Fibroblast of peridontal ligament (primary cell): Measurements from ENCODE around the gene HACD2.

Source experiments
- DNase-seq: peaks from one replicate; pipeline ENCODE4 v3.0.0-alpha.2; 2010; ENCODE audit errors: extremely low read depth

The HACD2 gene

DNA sequence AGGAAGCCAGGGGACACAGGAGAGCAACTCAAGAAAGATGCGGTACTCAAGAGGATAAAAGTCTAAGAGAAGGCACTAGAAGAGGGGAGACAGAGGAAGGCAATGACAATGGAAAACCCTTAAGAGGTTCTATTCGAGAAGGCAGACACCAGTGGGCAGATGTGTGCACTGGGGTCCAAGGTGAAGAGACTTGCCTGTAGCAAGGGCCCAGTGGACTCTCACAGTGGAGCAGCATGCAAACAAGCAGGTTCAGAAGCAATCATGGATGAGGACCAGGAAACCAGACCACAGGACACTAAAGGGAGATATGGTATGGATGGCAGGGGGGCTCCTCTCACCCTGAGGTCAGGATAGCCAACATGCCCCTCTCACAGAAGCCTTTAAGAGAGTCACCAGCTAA, 138.6 kb downstream of the HACD2 start:
- no peak for DNase-seq

DNA sequence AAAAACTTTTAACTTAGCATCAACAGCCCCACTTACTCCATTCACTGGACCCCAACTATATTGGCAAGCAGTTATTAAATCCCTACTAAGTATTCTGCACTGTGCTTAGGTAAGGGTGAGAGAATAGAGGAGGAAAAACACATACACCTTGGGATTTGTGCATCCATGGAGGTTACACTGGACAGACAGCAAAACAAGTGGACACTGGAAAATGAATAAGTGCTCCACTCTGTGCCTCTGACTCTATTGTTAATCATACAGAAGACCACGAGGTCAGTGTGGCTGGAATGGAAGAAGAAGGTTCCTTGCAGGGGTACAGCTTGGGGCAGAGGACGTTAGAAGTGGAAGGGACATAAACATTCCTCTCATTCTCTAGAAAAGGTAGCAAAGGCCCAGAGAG, 139.2 kb downstream of the HACD2 start:
- DNase-seq: no peak

- no peak for DNase-seq
Observed at GRCh38 chr3:123444744-123445143, 140.1 kb downstream of the HACD2 start.

DNA sequence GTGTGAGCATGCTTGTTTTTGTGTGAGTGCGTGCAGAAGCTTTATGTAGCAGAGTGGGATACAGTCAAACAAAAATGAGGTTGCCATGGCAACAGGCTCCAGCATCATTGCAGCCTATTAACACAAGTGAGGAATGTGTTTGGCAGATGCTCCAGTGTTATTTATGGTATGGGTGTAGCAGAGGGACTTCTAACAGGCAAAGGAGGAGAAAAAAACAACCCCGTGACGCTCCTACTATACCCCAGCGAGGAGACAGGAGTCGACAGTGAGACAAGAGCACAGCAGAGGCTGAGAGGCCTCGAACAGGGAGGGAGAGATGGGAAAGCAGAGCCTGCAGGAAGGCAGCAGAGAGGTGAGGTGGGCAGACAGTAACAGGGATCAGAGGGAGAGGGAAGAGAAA, 140.8 kb downstream of the HACD2 start:
- DNase-seq: no peak

DNA sequence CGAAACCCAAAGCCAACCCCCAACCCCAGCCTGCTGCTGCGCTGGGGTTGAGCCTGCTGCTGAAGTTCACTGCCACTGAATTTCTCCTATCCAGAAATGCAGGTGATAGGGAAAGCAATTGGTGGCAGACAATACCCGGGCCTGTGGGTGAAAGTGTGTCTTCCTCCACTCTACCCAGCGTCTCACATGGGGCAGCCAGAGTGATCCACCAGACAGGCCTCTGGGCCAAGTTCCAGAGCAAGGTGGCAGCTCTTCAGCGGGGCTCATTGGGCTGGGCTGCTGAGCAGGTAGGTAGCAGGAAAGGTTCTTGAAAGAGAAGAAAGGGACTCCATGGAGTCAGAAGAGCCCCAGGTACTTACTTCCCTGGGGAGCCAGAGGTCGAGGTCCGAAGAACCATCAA, 141.9 kb downstream of the HACD2 start:
- DNase-seq: no peak

DNA sequence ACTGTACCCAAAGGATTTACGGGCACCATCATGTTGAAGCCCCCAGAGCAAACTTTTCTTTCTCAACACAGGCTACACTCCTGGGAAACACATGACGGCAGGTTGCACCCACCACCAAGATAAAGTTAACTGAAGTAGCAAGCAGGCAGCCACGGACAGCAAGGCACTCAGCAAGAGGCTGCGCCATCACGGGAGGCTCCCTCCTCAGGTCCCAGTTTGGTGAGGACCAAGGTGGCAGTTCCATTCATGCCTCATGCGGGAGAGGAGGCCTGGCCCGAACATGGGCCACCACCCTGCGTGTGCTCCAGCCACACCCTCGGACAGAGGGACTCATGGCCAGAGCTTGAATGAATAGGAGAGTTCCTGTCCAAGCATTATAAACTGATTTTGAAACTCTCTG, 142.7 kb downstream of the HACD2 start:
- no peak for DNase-seq
